Erythroblast (primary cell): ENCODE results near the gene HDAC10.

Experiments
- GATA1 ChIP-seq: IDR thresholded peaks from 2 replicates; pipeline ENCODE4 v1.6.1; 2011; ENCODE audit warnings: low read depth, mild to moderate bottlenecking, control low read depth, low read length, moderate library complexity
- POLR2A ChIP-seq: IDR thresholded peaks from 2 replicates; pipeline ENCODE4 v1.6.1; 2011; ENCODE audit warnings: mild to moderate bottlenecking, low read length

DNA sequence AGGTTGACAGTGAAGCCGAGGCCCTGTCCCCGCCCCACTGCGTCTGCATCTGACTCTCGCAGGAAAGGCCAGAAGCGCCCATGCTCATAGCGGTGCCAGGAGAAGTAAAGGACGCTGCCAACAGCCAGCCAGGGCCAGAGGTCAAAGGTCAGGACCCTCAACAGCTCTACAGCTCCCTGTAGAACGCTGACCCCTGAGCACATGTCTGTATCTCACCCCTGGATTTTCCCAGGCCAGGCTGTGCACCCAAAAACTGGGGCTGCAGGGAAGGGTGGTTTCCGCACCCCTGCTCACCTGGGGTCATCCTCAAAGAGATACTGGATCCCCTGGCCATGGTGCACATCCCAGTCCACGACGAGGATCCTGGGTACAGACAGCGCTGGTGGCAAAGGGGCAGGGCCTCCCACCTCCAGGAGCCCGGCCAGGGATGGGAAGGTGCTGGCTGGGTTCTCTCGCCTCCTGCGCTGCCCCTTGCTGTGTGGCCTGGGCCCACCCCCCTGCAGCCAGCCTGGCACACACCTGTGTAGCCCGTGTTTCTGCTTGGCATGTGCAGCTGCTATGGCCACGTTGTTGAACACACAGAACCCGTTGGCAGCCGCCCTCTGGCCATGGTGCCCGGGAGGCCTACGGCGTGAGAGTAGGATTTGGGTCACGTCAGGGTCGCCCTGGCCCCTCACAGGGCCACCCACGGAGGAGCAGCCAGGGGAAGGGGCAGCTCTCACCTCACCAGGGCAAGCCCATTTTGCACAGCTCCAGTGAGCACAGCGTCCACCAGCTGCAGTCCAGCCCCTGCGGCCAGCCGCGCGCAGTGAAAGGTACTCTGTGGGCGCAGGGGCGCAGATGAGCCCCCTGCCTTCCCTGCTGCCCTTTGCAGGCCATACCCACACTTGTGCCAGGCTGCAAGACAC is 1.5 kb downstream of the HDAC10 start:
- no peak for TF ChIP-seq POLR2A
- TF ChIP-seq GATA1: no peak
